Lower lobe of right lung (tissue), 2 donors: Measurements from ENCODE around the gene TPPP. TPM values are rescaled to one million over a fixed set of nuclear protein-coding genes. Genes with fewer than 3 reads are reported as not detected.

Source experiments
- ATAC-seq, 2 donors: fragments of 200-7000 bp; cut with Tn5 transposase; one replicate each; pipeline ENCODE4 v1.9.1; 2020 to 2022; ENCODE audit warnings: mild to moderate bottlenecking in 2 of 2, moderate library complexity in 2 of 2
- DNase-seq: peaks from one replicate; pipeline ENCODE4 v3.0.0-alpha.2; 2020
- H3K27ac ChIP-seq: fragments of 200-600 bp; one replicate; pipeline ENCODE4 v1.8.0; 2022
- H3K27me3 ChIP-seq: fragments of 200-600 bp; one replicate; pipeline ENCODE4 v1.8.0; 2022; ENCODE audit warnings: low read depth
- H3K36me3 ChIP-seq: fragments of 200-600 bp; one replicate; pipeline ENCODE4 v1.8.0; 2022; ENCODE audit warnings: mild to moderate bottlenecking
- H3K4me1 ChIP-seq: fragments of 200-600 bp; one replicate; pipeline ENCODE4 v1.8.0; 2022
- H3K4me3 ChIP-seq: fragments of 200-600 bp; one replicate; pipeline ENCODE4 v1.8.0; 2022; ENCODE audit warnings: mild to moderate bottlenecking
- H3K9me3 ChIP-seq: fragments of 200-600 bp; one replicate; pipeline ENCODE4 v1.8.0; 2022
- intact Hi-C: fragments of 100-400 bp; cut with DNase I; formaldehyde crosslinking; loops from one replicate; pipeline ENCODE4 v1.11.0; 2022
- total RNA-seq: library from RNA; stranded (reverse); fragmentation: NEBNext Ultra II Directional; extraction: Animal tissue kit (Norgen Biotek cat#: 25700); gene quantifications from one replicate; pipeline ENCODE4 v1.2.1, GENCODE V29; 2021
- TF ChIP-seq, protein P1 (sequence below): fragments of 200-600 bp; IDR thresholded peaks from one replicate; pipeline ENCODE4 v1.8.0; 2022; ENCODE audit warnings: antibody characterized with exemption, mild to moderate bottlenecking
- donor health status: DM: no; HTN: yes; CAD: no; lungs with severe emphysema.

Gene TPPP
- total RNA-seq, 1 donor from 2014 or later: 16.2 TPM

DNA sequence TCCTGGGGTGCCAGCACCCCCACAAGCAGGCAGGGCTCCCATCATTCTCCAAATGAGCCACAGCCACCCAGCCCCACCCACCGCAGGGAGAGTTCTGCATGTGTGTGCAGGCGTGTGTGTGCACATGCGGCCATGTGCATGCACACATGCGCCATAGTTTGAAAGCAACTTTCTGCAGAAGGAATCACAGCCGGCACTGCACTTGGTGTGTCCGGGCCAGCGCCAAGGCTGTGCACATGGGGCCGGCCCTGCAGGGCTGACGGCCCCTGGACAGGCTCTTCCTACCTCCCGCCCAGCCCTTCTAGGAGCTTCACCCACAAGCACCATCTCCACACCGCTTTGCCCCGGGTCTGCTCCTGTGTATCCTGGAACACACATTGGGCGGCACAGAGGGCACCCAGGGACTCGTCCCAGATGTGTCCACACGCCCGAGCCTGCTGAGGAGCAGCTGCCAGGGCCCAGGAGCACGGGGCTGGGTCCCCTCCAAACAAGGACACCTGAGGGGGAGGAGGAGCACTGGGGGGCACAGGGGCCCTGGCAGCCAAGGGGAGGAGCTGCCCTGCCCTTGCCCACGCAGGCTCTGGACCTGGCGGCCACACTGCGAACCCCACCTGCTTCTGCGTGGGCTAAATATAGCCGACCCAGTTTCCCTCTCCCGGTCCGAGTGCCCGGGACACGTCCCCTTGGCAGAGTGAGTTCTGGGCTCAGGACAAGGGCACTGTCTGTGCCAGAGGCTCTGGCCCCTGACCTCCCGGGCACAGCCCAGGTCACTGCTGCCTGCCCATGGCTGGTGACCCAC is 19.1 kb downstream of the TPPP start:
- Histone ChIP-seq H3K27me3 (no peaks in the 10 kb centered on the region), H3K9me3 (no peaks in the 10 kb centered on the region), H3K36me3 (no peaks in the 10 kb centered on the region), H3K4me3 (no peak overlapping the region), H3K4me1 (peaks cover 35% of the 10 kb centered on the region), H3K27ac (peak overlapping the region; percentile 68)
- ATAC-seq (no peak), DNase-seq (peak; percentile 51)
- TF ChIP-seq, protein P1, sequence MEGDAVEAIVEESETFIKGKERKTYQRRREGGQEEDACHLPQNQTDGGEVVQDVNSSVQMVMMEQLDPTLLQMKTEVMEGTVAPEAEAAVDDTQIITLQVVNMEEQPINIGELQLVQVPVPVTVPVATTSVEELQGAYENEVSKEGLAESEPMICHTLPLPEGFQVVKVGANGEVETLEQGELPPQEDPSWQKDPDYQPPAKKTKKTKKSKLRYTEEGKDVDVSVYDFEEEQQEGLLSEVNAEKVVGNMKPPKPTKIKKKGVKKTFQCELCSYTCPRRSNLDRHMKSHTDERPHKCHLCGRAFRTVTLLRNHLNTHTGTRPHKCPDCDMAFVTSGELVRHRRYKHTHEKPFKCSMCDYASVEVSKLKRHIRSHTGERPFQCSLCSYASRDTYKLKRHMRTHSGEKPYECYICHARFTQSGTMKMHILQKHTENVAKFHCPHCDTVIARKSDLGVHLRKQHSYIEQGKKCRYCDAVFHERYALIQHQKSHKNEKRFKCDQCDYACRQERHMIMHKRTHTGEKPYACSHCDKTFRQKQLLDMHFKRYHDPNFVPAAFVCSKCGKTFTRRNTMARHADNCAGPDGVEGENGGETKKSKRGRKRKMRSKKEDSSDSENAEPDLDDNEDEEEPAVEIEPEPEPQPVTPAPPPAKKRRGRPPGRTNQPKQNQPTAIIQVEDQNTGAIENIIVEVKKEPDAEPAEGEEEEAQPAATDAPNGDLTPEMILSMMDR: no peak
- intact Hi-C loops: no loop called here

DNA sequence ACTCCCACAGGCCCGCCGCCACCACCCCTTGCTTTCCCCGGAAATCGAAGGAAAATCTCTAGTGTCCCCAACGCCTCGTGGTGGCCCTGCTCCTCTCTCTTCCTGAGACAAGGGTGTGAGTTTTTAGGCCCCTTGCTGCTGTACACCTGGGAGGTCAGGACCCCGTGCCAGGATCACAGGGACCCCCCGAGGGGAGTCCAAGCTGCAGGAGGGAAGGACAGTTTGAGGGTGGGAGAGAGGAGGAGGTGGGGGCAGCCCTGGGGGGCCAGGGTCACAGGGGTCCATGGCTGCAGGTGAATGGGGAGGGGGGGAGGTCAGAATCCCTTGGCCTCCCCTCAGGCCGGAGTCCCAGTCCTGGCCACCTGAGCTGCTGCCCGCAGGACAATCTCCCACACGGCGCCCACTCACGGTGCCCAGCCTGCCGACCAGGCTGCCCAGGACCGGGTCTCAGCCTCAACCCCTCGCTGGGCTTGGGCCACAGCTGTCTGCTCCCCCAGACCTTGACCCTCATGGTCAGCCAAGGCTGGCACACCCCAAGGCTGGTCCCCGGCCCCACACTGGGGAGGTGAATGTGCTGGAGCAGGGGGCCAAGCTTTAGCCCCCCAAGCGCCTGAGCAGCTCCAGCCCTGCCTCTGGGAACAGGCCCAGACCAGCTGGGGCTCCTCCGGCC is 19.9 kb downstream of the TPPP start:
- Histone ChIP-seq H3K4me3 (peak overlapping the region; percentile 19), H3K9me3 (no peaks in the 10 kb centered on the region), H3K27me3 (no peaks in the 10 kb centered on the region), H3K27ac (peak overlapping the region; percentile 68), H3K36me3 (no peaks in the 10 kb centered on the region), H3K4me1 (peaks cover 35% of the 10 kb centered on the region)
- intact Hi-C loops: no loop called here
- ATAC-seq (no peak), DNase-seq (peak; percentile 42)
- TF ChIP-seq, protein P1: no peak

DNA sequence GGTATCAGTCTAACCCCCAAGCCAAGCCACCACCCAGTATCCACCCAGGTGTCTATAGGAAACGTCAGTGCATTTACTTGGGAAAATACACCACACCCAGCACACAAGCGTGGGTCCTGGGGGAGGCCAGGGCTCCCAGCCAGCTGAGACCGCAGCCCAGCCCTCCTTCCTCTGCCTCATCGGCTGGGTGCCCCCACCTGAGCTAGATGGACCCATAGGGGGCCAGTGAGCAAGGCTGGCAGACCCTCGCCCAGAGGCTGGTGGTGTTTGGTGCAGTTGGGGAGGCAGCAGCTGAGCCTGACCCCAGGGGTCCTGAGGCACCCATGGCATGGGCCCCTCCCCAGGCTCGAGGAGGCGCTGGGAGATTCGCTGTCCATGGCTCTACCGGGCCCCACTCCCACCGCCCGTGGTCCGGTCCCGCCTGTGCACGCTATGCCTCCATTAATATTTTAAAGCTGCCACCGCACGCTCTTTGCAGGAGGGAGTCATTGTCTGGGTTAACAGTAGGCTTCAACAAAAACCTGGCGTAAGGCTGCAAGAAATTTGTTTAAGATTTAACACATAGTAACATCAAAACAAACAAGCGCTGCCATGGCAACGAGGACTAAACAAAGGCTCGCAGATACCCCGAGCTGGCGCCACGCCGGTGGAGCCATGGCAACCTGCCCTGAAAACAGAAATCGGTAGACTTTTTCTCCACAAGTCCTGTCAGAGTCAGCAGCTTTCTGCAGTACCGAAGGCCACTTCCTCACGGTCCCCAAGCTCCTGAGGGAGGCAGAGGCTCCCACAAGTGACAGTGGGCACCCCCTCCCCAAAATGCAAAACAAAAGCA is 20.6 kb downstream of the TPPP start:
- TF ChIP-seq, protein P1: no peak
- peak overlapping the region; percentile 68 for H3K27ac ChIP-seq
- H3K36me3 ChIP-seq: peaks cover under 1% of the 10 kb centered on the region
- peak; percentile 87 for DNase-seq
- H3K9me3 ChIP-seq: no peaks in the 10 kb centered on the region
- ATAC-seq: peak; percentile 45 to 48
- H3K4me3 ChIP-seq: peak overlapping the region; percentile 19
- H3K4me1 ChIP-seq: peaks cover 35% of the 10 kb centered on the region
- intact Hi-C loops: no loop called here
- no peaks in the 10 kb centered on the region for H3K27me3 ChIP-seq

DNA sequence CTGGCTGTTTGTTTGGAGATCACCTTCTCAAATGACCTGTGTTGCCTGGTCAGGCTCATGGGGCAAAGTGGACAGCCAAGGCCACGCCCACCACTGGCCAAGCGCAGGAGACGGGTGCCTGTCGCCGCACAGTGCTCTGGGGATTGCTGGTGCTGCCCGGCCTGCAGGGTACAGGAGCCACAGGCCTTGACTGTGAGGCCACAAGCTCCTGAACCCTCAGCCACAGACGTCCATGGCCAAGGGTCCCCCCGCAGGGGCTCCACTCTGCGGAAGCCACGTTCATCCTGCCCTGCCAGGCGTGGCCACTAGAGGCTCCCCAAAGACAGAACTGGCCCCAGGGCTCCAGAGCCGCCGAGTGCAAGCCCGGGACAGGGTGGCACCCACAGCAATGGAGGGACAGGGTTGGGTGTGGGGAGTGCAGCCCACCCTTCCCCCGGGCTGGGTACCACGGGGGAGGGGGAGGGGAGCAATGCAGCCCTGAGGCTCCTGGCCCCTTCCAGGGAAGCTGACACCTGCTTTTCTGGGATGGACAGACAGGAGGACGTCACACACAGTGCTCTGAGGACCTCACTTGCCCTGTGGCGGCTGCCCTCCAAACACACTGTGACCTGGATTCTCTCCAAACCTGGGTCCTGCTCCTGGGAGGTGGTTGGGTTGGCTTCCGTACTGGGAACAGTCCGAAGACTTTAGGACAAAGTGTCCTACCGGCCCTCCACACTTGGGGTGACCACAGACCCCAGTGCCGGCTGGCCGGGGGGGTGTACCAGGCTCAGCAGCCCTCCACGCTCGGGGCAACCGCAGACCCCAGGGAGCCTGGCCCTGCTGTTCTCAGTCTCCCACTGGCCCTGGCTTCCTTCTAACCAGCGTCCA is 21.5 kb downstream of the TPPP start:
- ATAC-seq: peak; percentile 83 to 87
- Histone ChIP-seq H3K27me3 (no peaks in the 10 kb centered on the region), H3K27ac (peak overlapping the region; percentile 68), H3K4me1 (peaks cover 35% of the 10 kb centered on the region), H3K9me3 (no peaks in the 10 kb centered on the region), H3K36me3 (peaks cover 9% of the 10 kb centered on the region), H3K4me3 (peak overlapping the region; percentile 14)
- TF ChIP-seq, protein P1: peak; percentile 94
- DNase-seq: peak; percentile 85
- intact Hi-C loops: no loop called here
